HepG2 (cell line): Measurements from ENCODE around the gene CA14. TPM values are rescaled to one million over a fixed set of nuclear protein-coding genes. Genes with fewer than 3 reads are reported as not detected.

Source experiments
- ATAC-seq: fragments of 200-7000 bp; cut with Tn5 transposase; 3 replicates; pipeline ENCODE4 v1.9.1; 2020; ENCODE audit warnings: mild to moderate bottlenecking, moderate library complexity
- BruUV-seq: library from RNA; stranded (reverse); fragments of 400-500 nt; replicated peaks from 2 replicates; lab custom pipeline; 2021; lab: Mats Ljungman, UMichigan
- CTCF ChIA-PET: fragments of 300-600 bp; formaldehyde crosslinking; extraction: SDS; loops from one replicate; lab custom pipeline; 2021; ENCODE audit warnings: low total read pairs, inconsistent platforms, low intra/inter-chr PET ratio; lab: Yijun Ruan, JAX
- POLR2A ChIA-PET: fragments of 350-600 bp; sonication (Branson Sonifier 250); formaldehyde crosslinking; loops from one replicate; lab custom pipeline; 2020; ENCODE audit warnings: antibody characterized with exemption, inconsistent platforms; lab: Yijun Ruan, JAX
- DNase-seq: peaks from one replicate; pipeline ENCODE4 v3.0.0-alpha.2; 2015; ENCODE audit warnings: low spot score
- FAIRE-seq: peaks from 3 replicates; lab custom pipeline; 2011; peaks lifted over from hg19 to GRCh38; lab: Jason Lieb, UNC
- H2AFZ ChIP-seq: one replicate; pipeline ENCODE4 v1.6.1; 2011; ENCODE audit warnings: low read length, inconsistent platforms
- H3K27ac ChIP-seq: fragments of 300-600 bp; 3 replicates; pipeline ENCODE4 v1.8.0; 2011; ENCODE audit warnings: mixed run types, mild to moderate bottlenecking, mixed read lengths, low read length, inconsistent platforms; ENCODE audit not compliant: insufficient read depth; ENCODE audit errors: extremely low read length
- H3K27me3 ChIP-seq, 2 experiments: fragments of 200-600 bp in 1 of 2; 2 replicates in 1 of 2; 3 replicates in 1 of 2; pipeline versions ENCODE4 v1.6.0 to v1.8.0; 2011; ENCODE audit warnings: low read length in 2 of 2, mild to moderate bottlenecking in 2 of 2, moderate library complexity in 2 of 2, inconsistent platforms in 1 of 2; ENCODE audit not compliant: insufficient read depth in 2 of 2, control insufficient read depth in 1 of 2
- H3K36me3 ChIP-seq, 2 experiments: fragments of 200-600 bp in 1 of 2; replicated peaks in 1 of 2; 2 replicates in 1 of 2; 3 replicates in 1 of 2; pipeline versions ENCODE4 v1.5.1 to v1.8.0; 2011; ENCODE audit warnings: low read length in 2 of 2, inconsistent platforms in 1 of 2; ENCODE audit not compliant: insufficient read depth in 2 of 2, control insufficient read depth in 1 of 2
- H3K4me1 ChIP-seq: 2 replicates; pipeline ENCODE4 v1.5.1; 2012; ENCODE audit warnings: low read length, inconsistent platforms; ENCODE audit not compliant: insufficient read depth
- H3K4me2 ChIP-seq: 2 replicates; pipeline ENCODE4 v1.6.0; 2011; ENCODE audit warnings: low read depth, low read length, inconsistent platforms
- H3K4me3 ChIP-seq, 3 experiments: fragments of 200-600 bp in 1 of 3; sonication (generic), shearing (Covaris generic) in 1 of 3; replicated peaks in 1 of 3; 2 replicates each; pipeline ENCODE4 v1.5.1; 2011 to 2016; ENCODE audit warnings: low read length in 3 of 3, inconsistent platforms in 2 of 3, low read depth in 2 of 3, mild to moderate bottlenecking in 2 of 3, control low read depth in 1 of 3, mixed read lengths in 1 of 3; ENCODE audit not compliant: insufficient read depth in 1 of 3
- H3K79me2 ChIP-seq: one replicate; pipeline ENCODE4 v1.6.1; 2011; ENCODE audit warnings: low read length, inconsistent platforms; ENCODE audit not compliant: insufficient read depth
- H3K9ac ChIP-seq: 2 replicates; pipeline ENCODE4 v1.6.0; 2011; ENCODE audit warnings: mild to moderate bottlenecking, low read depth, low read length, inconsistent platforms; ENCODE audit not compliant: insufficient read depth
- H3K9me3 ChIP-seq: 2 replicates; pipeline ENCODE4 v1.5.1; 2012; ENCODE audit warnings: mild to moderate bottlenecking, low read length
- H4K20me1 ChIP-seq: 2 replicates; pipeline ENCODE4 v1.6.0; 2011; ENCODE audit warnings: inconsistent platforms, mild to moderate bottlenecking, low read length, moderate library complexity; ENCODE audit not compliant: insufficient read depth
- ATF7 ChIP-seq, 2 experiments: fragments of 450-650 bp in 1 of 2; sonication (generic) in 1 of 2; formaldehyde crosslinking in 1 of 2; IDR thresholded peaks; 2 replicates each; pipeline versions ENCODE4 v1.4.0 to v1.6.1; 2016 to 2020; ENCODE audit warnings: antibody characterized with exemption in 1 of 2, mild to moderate bottlenecking in 1 of 2, missing genetic modification reagents in 1 of 2
- DR1 ChIP-seq: sonication (generic); formaldehyde crosslinking; IDR thresholded peaks from 2 replicates; pipeline ENCODE4 v1.8.0; 2021; ENCODE audit warnings: mild to moderate bottlenecking, missing genetic modification reagents, inconsistent platforms
- EED ChIP-seq: sonication (generic); formaldehyde crosslinking; IDR thresholded peaks from 2 replicates; pipeline ENCODE4 v1.5.0; 2020; ENCODE audit warnings: mild to moderate bottlenecking, missing genetic modification reagents
- ERF ChIP-seq: IDR thresholded peaks from 2 replicates; pipeline ENCODE4 v1.6.1; 2018; ENCODE audit warnings: missing biosample characterization, missing genetic modification reagents
- IKZF5 ChIP-seq: IDR thresholded peaks from 2 replicates; pipeline ENCODE4 v1.6.1; 2018; ENCODE audit warnings: missing genetic modification reagents, mild to moderate bottlenecking, missing compliant biosample characterization
- PRDM10 ChIP-seq: sonication (generic); formaldehyde crosslinking; IDR thresholded peaks from 2 replicates; pipeline ENCODE4 v1.4.0; 2020; ENCODE audit warnings: low read depth, missing genetic modification reagents
- PTBP1 ChIP-seq: fragments of 200-400 bp; formaldehyde crosslinking; IDR thresholded peaks from 2 replicates; pipeline ENCODE4 v1.6.1; 2018; ENCODE audit warnings: low read length, low read depth; ENCODE audit not compliant: poor library complexity, severe bottlenecking
- REL ChIP-seq: sonication (generic); formaldehyde crosslinking; conservative IDR thresholded peaks from 2 replicates; pipeline ENCODE4 v1.8.0; 2022; ENCODE audit warnings: mild to moderate bottlenecking, missing genetic modification reagents, moderate library complexity
- RFX3 ChIP-seq: IDR thresholded peaks from 2 replicates; pipeline ENCODE4 v1.6.1; 2016; ENCODE audit warnings: missing biosample characterization, missing genetic modification reagents
- SATB2 ChIP-seq: sonication (generic); formaldehyde crosslinking; IDR thresholded peaks from 2 replicates; pipeline ENCODE4 v1.5.0; 2020; ENCODE audit warnings: missing genetic modification reagents
- U2AF1 ChIP-seq: fragments of 200-400 bp; formaldehyde crosslinking; optimal IDR thresholded peaks from 2 replicates; pipeline ENCODE3; 2017; ENCODE audit warnings: mild to moderate bottlenecking, low read depth, low read length
- ZNF501 ChIP-seq: sonication (generic); formaldehyde crosslinking; IDR thresholded peaks from 2 replicates; pipeline ENCODE4 v1.5.1; 2020; ENCODE audit warnings: mild to moderate bottlenecking, moderate library complexity, missing genetic modification reagents
- ZNF550 ChIP-seq: sonication (generic); formaldehyde crosslinking; IDR thresholded peaks from 2 replicates; pipeline ENCODE4 v1.4.0; 2020; ENCODE audit warnings: mild to moderate bottlenecking, missing genetic modification reagents, borderline replicate concordance
- ZNF605 ChIP-seq: sonication (generic); formaldehyde crosslinking; IDR thresholded peaks from 2 replicates; pipeline ENCODE4 v1.8.0; 2022; ENCODE audit warnings: mild to moderate bottlenecking, missing genetic modification reagents
- ZNF687 ChIP-seq: sonication (generic); formaldehyde crosslinking; IDR thresholded peaks from 2 replicates; pipeline ENCODE4 v1.5.1; 2020; ENCODE audit warnings: mild to moderate bottlenecking, missing genetic modification reagents, moderate library complexity
- ZNF761 ChIP-seq: sonication (generic); formaldehyde crosslinking; conservative IDR thresholded peaks from 2 replicates; pipeline ENCODE4 v1.4.0; 2020; ENCODE audit warnings: mild to moderate bottlenecking, missing genetic modification reagents
- ZNF777 ChIP-seq: sonication (generic); formaldehyde crosslinking; IDR thresholded peaks from 2 replicates; pipeline ENCODE4 v1.4.0; 2020; ENCODE audit warnings: missing genetic modification reagents
- WGBS: methylation state at CpG from one replicate; pipeline ENCODE4 v1.1.6; 2017; ENCODE audit warnings: low lambda C conversion rate; 5-methylcytosine and 5-hydroxymethylcytosine counted together
- in situ Hi-C: cut with HindIII; loops from 2 replicates; pipeline ENCODE4 v1.10.0; 2017; ENCODE audit warnings: low pct_unique_long_range_greater_than_20kb; ENCODE audit not compliant: extremely low pct_ligation_motif_present
- intact Hi-C: fragments of 100-400 bp; cut with micrococcal nuclease; formaldehyde crosslinking; loops from one replicate; pipeline ENCODE4 v1.10.0; 2022; ENCODE audit not compliant: unreplicated experiment
- polyA plus RNA-seq, 8 experiments: library from polyadenylated mRNA; depleted of rRNA in 3 of 8; stranded (reverse) in 7 of 8; unstranded in 1 of 8; fragments of >200 nt; fragmentation: Illumina TruSeq in 4 of 8; extraction: Trizol in 4 of 8; gene quantifications; 2 replicates each; pipeline versions ENCODE4 v1.2.1 to v1.2.3, GENCODE V29; 2011 to 2016; ENCODE audit warnings: low read depth in 4 of 8, missing spikeins in 1 of 8, mixed read lengths in 1 of 8; ENCODE audit not compliant: insufficient read depth in 1 of 8
- total RNA-seq, 5 experiments: library from RNA; depleted of rRNA; stranded (reverse); fragments of >200 nt; fragmentation: Illumina TruSeq; extraction: Trizol; gene quantifications; 2 replicates each; pipeline ENCODE4 v1.2.3, GENCODE V29; 2016; ENCODE audit warnings: low read depth in 1 of 5

CA14 gene
- total and polyA plus RNA-seq, 2 of the 13 experiments (the other 11 are each of a cell fraction or from before 2014, with no cell fraction given) = 2.4 to 8.5 TPM

GRCh38 chr1:150261367-150261766, 3.8 kb downstream of the CA14 start:
- intact Hi-C loops (no loop called here), in situ Hi-C loops (no loop called here)
- H3K27ac ChIP-seq = no peak overlapping the region
- H3K4me3 ChIP-seq = no peak overlapping the region
- ChIA-PET POLR2A (no interaction called here), CTCF (no interaction called here)
- no peaks in the 10 kb centered on the region for H4K20me1 ChIP-seq
- H2AFZ ChIP-seq = no peak overlapping the region
- H3K27me3 ChIP-seq = no peaks in the 10 kb centered on the region; a peak in 1 of 5 replicates
- H3K9me3 ChIP-seq = no peaks in the 10 kb centered on the region
- FAIRE-seq = no peak
- H3K4me1 ChIP-seq = peaks cover 41% of the 10 kb centered on the region
- peaks cover 5 to 15% of the 10 kb centered on the region in 2 experiments; a peak in 4 of 5 replicates for H3K36me3 ChIP-seq
- no peaks in the 10 kb centered on the region for H3K79me2 ChIP-seq
- BruUV-seq = no TSS peak
- no peak for ATAC-seq
- WGBS = 95% methylated on average over 6 of the region's 6 CpGs
- no peak overlapping the region for H3K4me2 ChIP-seq
- no peak for DNase-seq
- no peak overlapping the region for H3K9ac ChIP-seq
- TF ChIP-seq REL (CRISPR knock-in tag) (no peak), PRDM10 (CRISPR knock-in tag) (no peak), PTBP1 (no peak), EED (no peak), U2AF1 (no peak), ZNF550 (no peak), RFX3 (CRISPR knock-in tag) (no peak), ATF7 (IDR thresholded peaks at IDR 0.05) (no peak), ATF7 (CRISPR knock-in tag; IDR thresholded peaks at IDR 0.05) (no peak), ZNF777 (no peak), DR1 (CRISPR knock-in tag) (no peak), ERF (CRISPR knock-in tag) (no peak), SATB2 (CRISPR knock-in tag) (no peak), ZNF761 (CRISPR knock-in tag) (no peak), ZNF687 (CRISPR knock-in tag) (no peak), ZNF501 (CRISPR knock-in tag) (no peak), ZNF605 (CRISPR knock-in tag) (no peak), IKZF5 (no peak)
